Bronchial epithelial cell (primary cell): ENCODE data around the gene ACTN4. TPM values are rescaled to one million over a fixed set of nuclear protein-coding genes. Genes with fewer than 3 reads are reported as not detected.
"Not testable (repeated sequence)": the region's sequence is repeated elsewhere in the genome, so short reads cannot be mapped to it uniquely, and the experiment has no call there.

Experiments
- DNase-seq: peaks from one replicate; pipeline ENCODE4 v3.0.0-alpha.2; 2010; ENCODE audit warnings: low read depth
- FAIRE-seq: peaks from 2 replicates; lab custom pipeline; 2011; peaks lifted over from hg19 to GRCh38; lab: Jason Lieb, UNC
- H3K27me3 ChIP-seq: 2 replicates; pipeline ENCODE4 v1.5.1; 2011; ENCODE audit warnings: low read length; ENCODE audit not compliant: control insufficient read depth, insufficient read depth
- H3K36me3 ChIP-seq: 2 replicates; pipeline ENCODE4 v1.5.1; 2011; ENCODE audit warnings: low read length; ENCODE audit not compliant: control insufficient read depth, insufficient read depth
- H3K4me3 ChIP-seq: 2 replicates; pipeline ENCODE4 v1.5.1; 2011; ENCODE audit warnings: mild to moderate bottlenecking, low read depth, low read length, control low read depth
- CTCF ChIP-seq: IDR thresholded peaks from 2 replicates; pipeline ENCODE4 v1.5.1; 2011; ENCODE audit warnings: mild to moderate bottlenecking, moderate library complexity, low read length, control low read depth, inconsistent platforms; ENCODE audit not compliant: insufficient read depth, severe bottlenecking
- total RNA-seq: library from RNA; depleted of rRNA; stranded (reverse); fragments of >200 nt; gene quantifications from 2 replicates; pipeline ENCODE4 v1.2.1, GENCODE V29; 2014

ACTN4 gene
- total RNA-seq, 1 donor from 2014 or later = 130 TPM

- Histone ChIP-seq H3K27me3 (no peaks in the 10 kb centered on the region), H3K4me3 (no peak within 1 kb of the TSS), H3K36me3 (no peaks in the 10 kb centered on the region)
- no peak for TF ChIP-seq CTCF
- no peak for DNase-seq
- no peak for FAIRE-seq
Observed at GRCh38 chr19:38744298-38744681, 96.8 kb downstream of the ACTN4 start, which contains the start of gene CAPN12. Gene CAPN12 (minus strand): TSS chr19:38744474. CDS start chr19:38744165, 309 bp downstream.

- DNase-seq (no peak), FAIRE-seq (no peak)
- Histone ChIP-seq H3K27me3 (no peaks in the 10 kb centered on the region), H3K36me3 (no peaks in the 10 kb centered on the region), H3K4me3 (no peak overlapping the region)
- TF ChIP-seq CTCF = no peak
Observed at GRCh38 chr19:38744874-38745273, 97.4 kb downstream of the ACTN4 start.

GRCh38 chr19:38745316-38745715 is 97.9 kb downstream of the ACTN4 start:
- TF ChIP-seq CTCF = no peak
- H3K27me3 ChIP-seq = no peaks in the 10 kb centered on the region
- no peak overlapping the region for H3K4me3 ChIP-seq
- DNase-seq = no peak
- no peaks in the 10 kb centered on the region for H3K36me3 ChIP-seq
- no peak for FAIRE-seq

DNA sequence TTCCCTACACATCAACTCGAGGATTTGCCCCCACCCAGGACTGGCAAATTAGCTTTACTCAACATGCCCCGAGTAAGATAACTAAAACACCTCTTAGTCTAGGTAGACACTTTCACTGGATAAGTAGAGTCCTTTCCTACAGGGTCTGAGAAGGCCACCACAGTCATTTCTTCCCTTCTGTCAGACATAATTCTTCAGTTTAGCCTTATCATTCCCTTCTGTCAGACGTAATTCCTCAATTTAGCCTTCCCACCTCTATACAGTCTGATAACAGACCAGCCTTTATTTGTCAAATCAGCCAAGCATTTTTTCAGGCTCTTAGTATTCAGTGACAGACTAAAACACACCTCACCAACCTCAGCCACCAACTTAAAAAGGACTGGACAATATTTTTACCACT is 106.3 kb downstream of the ACTN4 start:
- DNase-seq, H3K36me3 ChIP-seq, H3K27me3 ChIP-seq: not testable (repeated sequence)

DNA sequence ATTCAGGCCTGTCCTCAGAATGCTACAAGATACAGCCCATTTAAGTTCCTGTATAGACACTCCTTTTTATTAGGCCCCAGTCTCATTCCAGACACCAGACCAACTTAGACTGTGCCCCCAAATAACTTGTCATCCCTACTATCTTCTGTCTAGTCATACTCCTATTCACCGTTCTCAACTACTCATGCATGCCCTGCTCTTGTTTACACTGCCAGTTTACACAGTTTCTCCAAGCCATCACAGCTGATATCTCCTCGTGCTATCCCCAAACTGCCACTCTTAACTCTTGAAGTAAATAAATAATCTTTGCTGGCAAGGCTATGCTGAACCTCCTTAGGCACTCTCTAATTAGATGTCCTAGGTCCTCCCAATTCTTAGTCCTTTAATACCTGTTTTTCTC is 106.7 kb downstream of the ACTN4 start:
- FAIRE-seq, DNase-seq, H3K27me3 ChIP-seq, H3K36me3 ChIP-seq, H3K4me3 ChIP-seq: not testable (repeated sequence)

More for the DNA sequence above, 106.3 kb downstream of the ACTN4 start:
- H3K4me3 ChIP-seq, FAIRE-seq: not testable (repeated sequence)

GRCh38 chr19:38759590-38760003 is 112.1 kb downstream of the ACTN4 start:
- DNase-seq (no peak), FAIRE-seq (no peak)
- Histone ChIP-seq H3K4me3 (no peak overlapping the region), H3K27me3 (no peaks in the 10 kb centered on the region), H3K36me3 (no peaks in the 10 kb centered on the region)
- TF ChIP-seq CTCF = no peak

DNA sequence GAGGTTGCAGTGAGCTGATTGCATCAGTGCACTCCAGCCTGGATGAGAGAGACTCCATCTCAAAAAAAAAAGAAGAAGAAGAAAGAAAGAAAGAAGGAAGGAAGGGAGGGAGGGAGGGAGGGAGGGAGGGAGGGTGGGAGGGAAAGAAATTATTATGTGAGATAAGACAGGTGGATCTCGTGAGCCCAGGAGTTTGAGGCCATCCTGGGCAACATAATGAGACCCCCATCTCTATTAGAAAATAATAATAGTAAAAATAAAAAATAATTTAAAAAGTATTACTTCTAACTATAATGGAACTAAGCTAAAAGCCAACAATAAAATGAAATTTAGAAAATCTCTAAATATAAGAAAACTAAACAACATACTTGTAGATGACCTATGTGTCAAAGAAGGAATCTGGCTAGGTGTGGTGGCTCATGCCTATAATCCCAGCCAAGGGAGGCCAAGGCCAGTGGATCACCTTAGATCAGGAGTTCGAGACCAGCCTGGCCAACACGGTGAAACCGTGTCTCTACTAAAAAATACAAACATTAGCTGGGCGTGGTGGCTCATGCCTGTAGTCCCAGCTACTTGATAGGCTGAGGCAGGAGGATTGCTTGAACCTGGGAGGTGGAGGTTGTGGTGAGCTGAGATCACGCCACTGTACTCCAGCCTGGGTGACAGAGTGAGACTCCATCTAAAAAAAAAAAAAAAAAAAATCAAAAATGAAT is 113.5 kb downstream of the ACTN4 start:
- H3K4me3 ChIP-seq, FAIRE-seq, H3K36me3 ChIP-seq: not testable (repeated sequence)

GRCh38 chr19:38761884-38762389 is 114.5 kb downstream of the ACTN4 start:
- not testable (repeated sequence) for H3K27me3 ChIP-seq, DNase-seq, FAIRE-seq, H3K36me3 ChIP-seq, H3K4me3 ChIP-seq

More for the DNA sequence above, 113.5 kb downstream of the ACTN4 start:
- DNase-seq, H3K27me3 ChIP-seq: not testable (repeated sequence)
